ENCODE results near the gene EXOSC2. TPM values are rescaled to one million over a fixed set of nuclear protein-coding genes. Genes with fewer than 3 reads are reported as not detected.

The EXOSC2 gene
- total RNA-seq, 1 donor from 2014 or later, result 22.4 TPM

DNA sequence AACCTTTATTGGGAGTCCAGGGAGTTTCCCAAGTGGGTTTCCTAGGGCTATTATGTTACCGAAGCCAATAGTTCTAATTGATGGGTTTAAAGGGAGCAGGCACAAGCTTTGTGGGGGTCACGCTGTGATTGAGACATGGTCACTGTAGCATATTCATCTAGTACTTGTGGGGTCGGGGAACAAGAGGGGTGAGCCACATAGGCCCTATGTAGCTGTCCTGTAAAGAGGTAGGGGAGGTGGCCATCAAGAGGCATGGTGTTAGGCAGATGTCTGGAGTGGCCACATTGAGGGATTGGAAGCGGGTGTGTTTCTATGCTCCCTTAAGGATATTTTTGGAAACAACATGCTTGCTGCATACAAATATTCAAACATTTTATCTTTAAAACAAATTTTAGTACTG lies 50.1 kb downstream of the EXOSC2 start:
- DNase-seq (ENCODE audit: low read depth), result no peak
- H3K4me3 ChIP-seq (ENCODE audit: low read depth, low read length), result no peak overlapping the region
- TF ChIP-seq, protein P1, sequence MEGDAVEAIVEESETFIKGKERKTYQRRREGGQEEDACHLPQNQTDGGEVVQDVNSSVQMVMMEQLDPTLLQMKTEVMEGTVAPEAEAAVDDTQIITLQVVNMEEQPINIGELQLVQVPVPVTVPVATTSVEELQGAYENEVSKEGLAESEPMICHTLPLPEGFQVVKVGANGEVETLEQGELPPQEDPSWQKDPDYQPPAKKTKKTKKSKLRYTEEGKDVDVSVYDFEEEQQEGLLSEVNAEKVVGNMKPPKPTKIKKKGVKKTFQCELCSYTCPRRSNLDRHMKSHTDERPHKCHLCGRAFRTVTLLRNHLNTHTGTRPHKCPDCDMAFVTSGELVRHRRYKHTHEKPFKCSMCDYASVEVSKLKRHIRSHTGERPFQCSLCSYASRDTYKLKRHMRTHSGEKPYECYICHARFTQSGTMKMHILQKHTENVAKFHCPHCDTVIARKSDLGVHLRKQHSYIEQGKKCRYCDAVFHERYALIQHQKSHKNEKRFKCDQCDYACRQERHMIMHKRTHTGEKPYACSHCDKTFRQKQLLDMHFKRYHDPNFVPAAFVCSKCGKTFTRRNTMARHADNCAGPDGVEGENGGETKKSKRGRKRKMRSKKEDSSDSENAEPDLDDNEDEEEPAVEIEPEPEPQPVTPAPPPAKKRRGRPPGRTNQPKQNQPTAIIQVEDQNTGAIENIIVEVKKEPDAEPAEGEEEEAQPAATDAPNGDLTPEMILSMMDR (conservative IDR thresholded peaks at IDR 0.05; ENCODE audit: low read depth, low read length), result no peak

DNA sequence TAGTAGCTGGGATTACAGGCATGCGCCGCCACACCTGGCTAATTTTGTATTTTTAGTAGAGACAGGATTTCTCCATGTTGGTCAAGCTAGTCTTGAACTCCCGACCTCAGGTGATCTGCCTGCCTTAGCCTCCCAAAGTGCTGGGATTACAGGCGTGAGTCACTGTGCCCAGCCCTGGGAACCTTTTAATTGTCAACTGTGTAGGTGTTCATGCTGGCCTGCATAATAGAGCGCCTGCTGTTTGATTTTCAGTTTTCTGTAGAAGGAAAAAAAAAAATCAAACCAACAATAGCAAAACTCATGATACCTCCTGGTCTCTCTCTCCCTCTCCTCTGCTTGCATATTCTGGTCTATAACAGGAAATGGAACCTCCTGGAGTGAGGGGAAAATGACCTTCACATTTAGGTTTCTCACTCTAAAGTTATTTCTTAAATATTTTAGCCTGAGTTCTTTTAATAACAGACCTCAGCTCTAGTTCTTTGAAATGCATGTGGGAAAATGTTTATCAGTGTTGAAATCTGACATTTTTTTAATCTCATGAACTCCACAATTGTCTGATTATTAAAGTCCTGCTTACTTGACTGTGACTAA lies 51.7 kb downstream of the EXOSC2 start:
- TF ChIP-seq, protein P1 (conservative IDR thresholded peaks at IDR 0.05; ENCODE audit: low read depth, low read length), result no peak
- no peak overlapping the region for H3K4me3 ChIP-seq (ENCODE audit: low read depth, low read length)
- DNase-seq (ENCODE audit: low read depth), result no peak

DNA sequence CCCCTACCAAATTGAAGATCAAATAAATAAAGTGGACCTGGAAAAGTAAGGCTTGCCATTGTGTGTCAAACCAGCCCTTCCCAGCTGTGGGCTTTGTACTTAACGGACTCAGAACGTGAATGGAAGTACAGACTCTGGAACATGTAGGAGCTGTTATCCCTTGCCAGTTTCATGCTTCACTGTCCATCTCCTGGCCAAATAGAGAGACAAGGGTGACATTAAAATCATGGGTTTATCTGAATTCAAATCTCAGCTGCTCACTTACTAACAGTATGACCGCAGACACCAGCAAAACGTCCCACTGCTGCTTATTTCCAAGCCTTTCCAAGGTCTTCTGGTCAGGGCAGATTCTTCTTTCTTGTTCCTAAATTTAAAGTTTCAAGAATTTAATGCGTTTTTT lies 52.2 kb downstream of the EXOSC2 start:
- TF ChIP-seq, protein P1 (conservative IDR thresholded peaks at IDR 0.05; ENCODE audit: low read depth, low read length), result no peak
- DNase-seq (ENCODE audit: low read depth), result no peak
- no peak overlapping the region for H3K4me3 ChIP-seq (ENCODE audit: low read depth, low read length)

DNA sequence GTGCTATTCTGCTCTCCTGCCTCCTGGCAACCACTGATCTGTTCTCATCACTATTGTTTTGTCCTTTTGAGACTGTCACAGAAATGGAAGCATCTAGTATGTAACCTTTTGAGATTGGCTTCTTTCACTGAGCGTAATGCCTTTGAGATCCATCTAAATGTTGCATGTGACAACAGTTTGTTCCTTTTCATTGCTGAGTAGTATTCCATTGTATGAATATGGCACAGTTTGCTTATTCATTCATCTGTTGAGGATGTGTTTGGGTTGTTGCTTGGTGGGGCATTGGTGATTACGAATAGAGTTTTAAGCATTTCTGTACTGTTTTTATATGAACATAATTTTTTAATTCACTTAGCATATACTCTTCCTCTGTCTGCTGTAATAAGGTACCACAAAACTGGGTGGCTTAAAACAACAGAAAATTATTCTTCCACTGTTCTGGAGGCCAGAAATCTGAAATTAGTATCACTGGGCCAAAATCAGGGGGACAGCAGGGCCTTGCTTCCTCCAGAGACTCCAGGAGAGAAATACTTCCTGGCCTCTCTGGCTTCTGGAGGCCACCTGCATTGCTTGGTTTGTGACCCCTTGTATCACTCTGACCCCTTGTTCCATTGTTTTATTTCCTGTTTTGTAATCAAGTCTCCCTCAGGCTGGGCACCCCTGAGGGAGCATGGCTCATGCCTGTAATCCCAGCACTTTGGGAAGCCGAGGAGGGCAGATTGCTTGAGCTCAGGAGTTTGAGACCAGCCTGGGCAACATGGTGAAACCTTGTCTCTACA lies 53.0 kb downstream of the EXOSC2 start:
- TF ChIP-seq, protein P1 (conservative IDR thresholded peaks at IDR 0.05; ENCODE audit: low read depth, low read length), result no peak
- no peak overlapping the region for H3K4me3 ChIP-seq (ENCODE audit: low read depth, low read length)
- DNase-seq (ENCODE audit: low read depth), result no peak

DNA sequence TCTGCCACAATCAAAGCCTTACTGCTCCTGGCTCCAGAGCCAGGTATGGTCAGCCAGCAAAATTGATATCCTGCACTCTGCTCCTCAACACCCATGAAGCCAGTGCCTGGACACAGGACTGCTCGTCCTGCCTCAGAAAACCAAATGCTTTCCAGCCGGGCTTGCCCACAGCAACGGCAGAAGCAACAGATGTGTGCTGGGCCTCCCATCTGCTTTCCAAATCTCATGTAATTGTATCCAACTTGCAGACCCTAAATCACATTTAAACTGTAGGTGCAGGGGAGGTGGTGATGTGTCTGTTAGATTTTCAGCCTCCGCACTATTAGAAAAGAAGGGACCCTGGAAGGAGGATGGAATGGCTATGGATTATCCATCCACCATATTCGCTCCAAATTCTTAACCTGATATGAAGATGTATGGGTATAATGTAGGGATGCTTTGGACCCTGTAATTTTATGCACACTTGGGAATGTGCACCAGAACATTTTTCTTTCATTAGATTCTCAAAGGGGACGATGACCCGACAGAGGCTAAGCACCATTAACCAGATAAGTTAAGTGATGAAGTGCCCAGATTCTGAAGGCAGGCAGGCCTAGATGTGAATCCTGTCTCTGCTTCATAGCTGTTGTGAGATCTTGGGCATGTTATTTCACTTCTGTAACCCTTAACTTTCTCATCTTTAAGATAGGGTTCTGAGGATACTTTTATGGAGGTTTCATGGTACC lies 58.2 kb downstream of the EXOSC2 start:
- TF ChIP-seq, protein P1 (conservative IDR thresholded peaks at IDR 0.05; ENCODE audit: low read depth, low read length), result no peak
- H3K4me3 ChIP-seq (ENCODE audit: low read depth, low read length), result no peak overlapping the region
- no peak for DNase-seq (ENCODE audit: low read depth)

Other genes starting within 250 kb of the EXOSC2 start
- 6.3 and 9.4 TPM in 2 replicates for gene ASS1, start 248.8 kb upstream of the EXOSC2 start, total RNA-seq
- gene FUBP3, start 114.2 kb upstream of the EXOSC2 start, total RNA-seq, result 22.7 and 32.3 TPM in 2 replicates
- not detected in 2 replicates for gene PRDM12, start 29.2 kb upstream of the EXOSC2 start, total RNA-seq
- gene ABL1, start 141.5 kb downstream of the EXOSC2 start, total RNA-seq, result 31.2 and 45.4 TPM in 2 replicates
- gene QRFP, start 203.0 kb downstream of the EXOSC2 start, total RNA-seq, result not detected in 2 replicates
- 0.29 TPM in 1 of 2 replicates, not detected in the other for gene FIBCD1, start 245.5 kb downstream of the EXOSC2 start, total RNA-seq

Data from epithelial cell of proximal tubule (primary cell).